ENCODE data around the gene ARNT2. TPM values are rescaled to one million over a fixed set of nuclear protein-coding genes. Genes with fewer than 3 reads are reported as not detected.

The ARNT2 gene
- total and polyA plus RNA-seq, 10 of the 15 experiments (the other 5 are each of a cell fraction or from before 2014, with no cell fraction given), result 0.07 to 0.49 (median 0.09) TPM; not detected in 6

- TF ChIP-seq BACH1 (IDR thresholded peaks at IDR 0.05; ENCODE audit: borderline replicate concordance) (no peak), SREBF1 (IDR thresholded peaks at IDR 0.05; ENCODE audit: low read length) (no peak), TBL1XR1 (IDR thresholded peaks at IDR 0.05; ENCODE audit: low read depth, low read length) (no peak), SKIL (IDR thresholded peaks at IDR 0.05; ENCODE audit: low read depth, poor library complexity, severe bottlenecking) (no peak), PML (IDR thresholded peaks at IDR 0.05; ENCODE audit: low read length) (no peak), RUNX3 (IDR thresholded peaks at IDR 0.05; ENCODE audit: low read length) (no peak), ZBED1 (IDR thresholded peaks at IDR 0.05; ENCODE audit: borderline replicate concordance) (no peak), EP300 (IDR thresholded peaks at IDR 0.05; ENCODE audit: borderline replicate concordance in 1 of 2, control insufficient read depth in 1 of 2, low read depth in 2 of 2, low read length in 2 of 2) (no peak), RFX5 (IDR thresholded peaks at IDR 0.05; ENCODE audit: low read depth, low read length) (no peak), CHD2 (IDR thresholded peaks at IDR 0.05; ENCODE audit: borderline replicate concordance, low read depth, low read length) (no peak), SUPT20H (IDR thresholded peaks at IDR 0.05; ENCODE audit: borderline replicate concordance, control insufficient read depth, low read depth, low read length) (no peak)
Observed at GRCh38 chr15:80467311-80467714, 63.1 kb downstream of the ARNT2 start (continued).

- RAD21 ChIA-PET (ENCODE audit: unreplicated experiment), result no interaction called here
Observed at GRCh38 chr15:80468796-80469195, 64.6 kb downstream of the ARNT2 start.

More at GRCh38 chr15:80468796-80469195, 64.6 kb downstream of the ARNT2 start:
- no peak for FAIRE-seq
- H3K36me3 ChIP-seq (ENCODE audit: control insufficient read depth in 2 of 2, insufficient read depth in 2 of 2, low read length in 1 of 2), result no peaks in the 10 kb centered on the region
- no peak overlapping the region for H3K4me2 ChIP-seq (ENCODE audit: control insufficient read depth, insufficient read depth)
- ChIA-PET SMC1A (ENCODE audit: uncharacterized antibody, unreplicated experiment) (interaction anchor here (0.6 kb wide), 1 partner anchor 115 kb away, joined by 3 read pairs; no protein-coding TSS in a partner anchor), POLR2A (no interaction called here), CTCF (no interaction called here)
- intact Hi-C loops (cut with micrococcal nuclease; ENCODE audit: unreplicated experiment) (no loop called here), in situ Hi-C loops (cut with MboI) (no loop called here)
- no peak for DNase-seq (ENCODE audit: low read depth, low spot score)
- H3K9me3 ChIP-seq (replicated peaks; ENCODE audit: control insufficient read depth, insufficient read depth, low read length), result no peaks in the 10 kb centered on the region
- no peak overlapping the region for H3K4me3 ChIP-seq
- no peaks in the 10 kb centered on the region for H3K79me2 ChIP-seq (ENCODE audit: control insufficient read depth, insufficient read depth, low read length)
- TF ChIP-seq BHLHE40 (IDR thresholded peaks at IDR 0.05; ENCODE audit: borderline replicate concordance in 1 of 2, low read depth in 2 of 2, low read length in 1 of 2), result peak in 1 of 2 experiments; percentile 47; a peak in 2 of 4 replicates
- no peak for TF ChIP-seq SPI1 (IDR thresholded peaks at IDR 0.05; ENCODE audit: borderline replicate concordance, insufficient read depth, low read depth, low read length)
- H3K4me1 ChIP-seq (ENCODE audit: control insufficient read depth, insufficient read depth, low read length), result no peaks in the 10 kb centered on the region
- H4K20me1 ChIP-seq (ENCODE audit: control insufficient read depth, insufficient read depth), result no peaks in the 10 kb centered on the region
- H3K9ac ChIP-seq (ENCODE audit: control insufficient read depth, insufficient read depth, low read length), result no peak overlapping the region
- H2AFZ ChIP-seq (ENCODE audit: control insufficient read depth, low read depth, low read length), result no peak overlapping the region
- 0% methylated on average over 5 of the region's 5 CpGs for WGBS (ENCODE audit: insufficient coverage, insufficient replicate concordance, low lambda C conversion rate, missing lambda C conversion rate)
- H3K27ac ChIP-seq (ENCODE audit: control insufficient read depth, insufficient read depth), result no peak overlapping the region
- H3K27me3 ChIP-seq (replicated peaks in 1 of 2; ENCODE audit: control insufficient read depth in 2 of 2, insufficient read depth in 2 of 2, low read length in 1 of 2), result 0 out of 4 replicates have a peak, but pooled peaks cover 0 to 1% of the 10 kb centered on the region in 2 experiments
- ATAC-seq, result no peak
- BruUV-seq (replicated peaks), result no TSS peak

Data from GM12878 (cell line).